Stimulated activated CD8-positive, alpha-beta memory T cell treated with anti-CD3 and anti-CD28 coated beads, Interleukin-12 subunit alpha, Interleukin-12 subunit beta, amount 100 ng/mL, for 1 hour (primary cell): ENCODE results near the gene ZNF700.
"Not testable (repeated sequence)": the region's sequence is repeated elsewhere in the genome, so short reads cannot be mapped to it uniquely, and the experiment has no call there.

ENCODE experiments used
- DNase-seq: peaks from one replicate; pipeline ENCODE4 v3.0.0-alpha.2; 2020; ENCODE audit warnings: low read depth

ZNF700 gene

DNA sequence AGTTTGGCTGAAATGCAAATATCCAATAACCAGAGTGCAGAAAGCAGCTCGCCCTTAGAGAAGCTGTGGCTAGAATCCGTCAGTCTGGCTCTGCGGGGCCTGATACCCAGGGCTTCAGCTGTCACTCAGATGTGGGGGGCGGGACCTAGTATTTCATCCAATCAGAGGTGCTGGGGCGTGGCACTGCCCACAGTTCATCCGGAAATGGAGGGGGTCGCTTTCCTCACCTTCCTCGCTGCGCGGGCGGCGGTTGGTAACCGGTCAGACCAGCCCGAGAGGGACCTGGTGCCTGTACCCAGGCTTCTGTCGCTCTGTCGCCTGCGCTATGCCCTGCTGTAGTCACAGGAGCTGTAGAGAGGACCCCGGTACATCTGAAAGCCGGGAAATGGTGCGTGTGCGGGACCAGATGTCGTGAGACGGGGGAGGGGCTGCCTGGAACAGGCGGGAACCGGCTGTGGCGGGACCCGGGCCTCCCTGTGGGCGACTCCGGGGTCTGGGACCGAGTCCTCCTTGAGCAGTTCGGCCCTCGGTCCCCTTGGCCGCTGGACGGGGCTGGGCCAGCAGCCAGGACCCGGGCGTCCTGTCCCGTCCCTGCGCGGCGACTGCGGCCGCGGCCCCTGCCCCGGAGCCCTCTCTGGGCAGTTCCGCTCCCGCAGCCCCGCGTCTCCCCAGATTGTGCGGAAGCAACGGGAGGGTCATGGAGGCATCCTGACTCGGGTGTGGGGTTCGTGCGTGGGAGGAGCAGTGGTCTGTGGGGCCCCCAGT, at the start of gene ZNF700:
TSS of gene ZNF700 (plus strand) at position 222 of the 765 bp plus-strand sequence. CDS start at position 326, 104 bp downstream.
- DNase-seq: peak; percentile 87

DNA sequence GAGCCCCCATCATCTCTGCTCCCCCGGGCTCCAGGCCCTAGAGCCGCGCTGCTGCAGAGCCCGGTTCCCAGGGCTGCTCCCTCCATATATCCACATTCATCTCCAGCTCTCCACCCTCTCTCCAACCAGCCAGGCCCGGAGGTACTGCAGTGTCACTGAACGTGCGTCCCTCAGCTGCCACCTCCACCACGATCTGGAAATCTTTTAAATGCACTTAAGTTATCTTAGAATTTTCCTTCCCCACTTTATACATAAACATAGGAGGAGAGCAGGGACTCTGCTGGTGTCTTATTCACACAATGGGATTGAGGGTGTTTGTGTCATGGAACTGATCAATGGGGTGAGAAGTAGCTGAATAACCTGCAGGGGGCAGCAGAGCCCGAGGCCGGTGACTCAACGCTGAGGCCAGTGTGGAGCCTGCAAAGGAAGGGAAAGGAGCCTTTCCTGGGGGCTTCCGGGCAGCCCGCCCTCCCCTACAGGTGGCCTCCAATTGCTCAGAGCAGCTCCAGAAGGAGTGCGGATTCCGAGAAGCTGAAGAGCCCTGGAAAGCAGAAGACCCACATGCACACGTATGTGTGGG, 45.1 kb upstream of the ZNF700 start:
- DNase-seq: peak; percentile 19

GRCh38 chr19:11880598-11880997, 44.3 kb upstream of the ZNF700 start:
- no peak for DNase-seq

- peak; percentile 45 for DNase-seq
These were observed 43.6 kb upstream of the ZNF700 start for GRCh38 chr19:11881151-11881800.

DNA sequence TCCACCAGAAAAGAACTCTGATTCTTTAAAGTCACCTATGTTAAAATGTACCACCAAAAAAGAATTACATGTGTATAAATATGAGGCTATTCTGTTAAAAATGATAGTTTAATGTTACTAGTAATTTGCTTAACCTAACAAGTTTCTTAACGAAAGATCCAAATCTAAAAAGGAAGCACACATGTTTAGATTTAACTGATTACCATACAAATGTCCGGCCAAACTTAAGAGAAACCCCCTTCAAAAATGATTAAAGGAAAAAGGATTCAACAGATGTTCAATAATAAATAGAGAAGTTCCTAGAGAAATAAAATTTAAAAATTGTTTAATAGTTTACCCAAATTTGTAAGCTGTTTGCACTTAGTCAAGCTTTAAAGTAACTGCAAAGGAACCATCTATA, 42.3 kb upstream of the ZNF700 start:
- DNase-seq: no peak

GRCh38 chr19:11887234-11887610, 37.7 kb upstream of the ZNF700 start:
- DNase-seq: no peak

DNA sequence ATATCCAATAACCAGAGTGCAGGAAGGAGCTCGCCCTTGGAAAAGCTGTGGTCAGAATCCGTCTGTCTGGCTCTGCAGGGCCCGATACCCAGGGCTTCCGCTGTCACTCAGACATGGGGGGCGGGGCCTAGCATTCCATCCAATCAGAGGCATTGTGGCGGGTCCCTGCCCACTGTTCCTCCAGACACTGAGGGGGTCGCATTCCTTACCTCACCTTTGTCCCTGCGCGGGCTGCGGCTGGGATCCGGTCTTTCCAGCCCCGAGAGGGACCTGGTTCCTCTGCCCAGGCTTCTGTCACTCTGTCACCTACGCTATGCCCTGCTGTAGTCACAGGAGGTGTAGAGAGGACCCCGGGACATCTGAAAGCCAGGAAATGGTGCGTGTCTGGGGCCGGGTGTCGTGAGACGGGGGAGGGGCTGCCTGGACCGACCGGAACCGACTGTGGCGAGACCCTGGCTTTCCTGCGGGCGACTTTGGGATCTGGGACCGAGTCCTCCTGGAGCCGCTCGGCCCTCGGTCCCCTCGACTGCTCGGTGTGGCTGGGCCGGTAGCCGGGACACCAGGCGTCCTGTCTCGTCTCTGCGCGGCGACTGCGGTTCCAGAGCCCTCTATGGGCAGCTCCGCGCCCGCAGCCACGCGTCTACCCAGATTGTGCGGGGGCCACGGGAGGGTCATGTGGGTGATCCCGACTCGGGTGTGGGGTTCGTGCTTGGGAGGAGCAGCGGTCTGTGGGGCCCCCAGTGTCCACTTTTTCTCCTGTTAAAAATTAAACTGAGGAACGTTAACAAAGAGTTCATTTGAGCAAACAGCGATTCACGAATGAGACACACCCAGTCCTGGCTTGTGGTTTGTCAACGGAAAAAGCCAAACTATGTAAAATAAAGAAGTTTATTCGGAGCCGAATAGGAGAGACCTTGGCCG, 37.0 kb upstream of the ZNF700 start, which contains the start of gene ZNF69:
TSS of gene ZNF69 (plus strand) at position 172 of the 921 bp plus-strand sequence. CDS start at position 314, 142 bp downstream.
- DNase-seq: peak; percentile 54

GRCh38 chr19:11889901-11890300, 35.0 kb upstream of the ZNF700 start:
- not testable (repeated sequence) for DNase-seq

DNA sequence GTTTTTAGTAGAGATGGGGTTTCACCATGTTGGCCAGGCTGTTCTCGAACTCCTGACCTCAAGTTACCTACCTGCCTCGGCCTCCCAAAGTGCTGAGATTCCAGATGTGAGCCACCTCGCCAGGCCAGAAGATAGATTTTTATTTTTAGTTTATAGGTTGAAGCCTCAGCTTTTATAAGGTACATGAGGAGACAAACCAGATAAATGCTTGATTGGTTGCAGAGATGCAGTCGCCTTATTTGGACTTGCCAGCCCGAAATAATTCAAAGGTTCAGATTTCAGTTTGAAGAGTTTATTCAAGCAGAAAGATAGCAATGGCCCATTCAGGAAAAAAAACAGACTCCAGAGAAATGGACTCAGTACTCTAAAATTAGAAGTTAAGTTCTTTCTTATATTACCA, 34.3 kb upstream of the ZNF700 start:
- no peak for DNase-seq

DNA sequence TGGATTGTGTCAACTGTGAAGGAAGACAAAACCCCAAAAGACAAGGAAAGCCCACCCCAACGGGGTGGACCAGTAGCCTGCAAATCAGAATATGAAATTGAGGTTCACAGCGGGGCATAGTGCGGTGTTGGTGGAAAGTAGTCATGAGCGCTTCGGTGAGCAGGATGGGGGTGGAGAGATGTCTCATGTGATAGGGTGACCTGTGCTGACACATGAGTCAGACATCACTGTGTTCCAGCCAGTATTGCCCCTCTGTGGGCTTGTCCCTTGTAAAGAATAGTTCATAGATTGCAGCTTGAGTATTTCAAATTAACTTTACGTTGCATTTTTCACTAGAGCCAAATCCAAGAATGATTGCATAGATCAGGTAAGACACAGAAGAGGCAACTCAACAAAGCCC, 30.1 kb upstream of the ZNF700 start:
- DNase-seq: no peak

DNA sequence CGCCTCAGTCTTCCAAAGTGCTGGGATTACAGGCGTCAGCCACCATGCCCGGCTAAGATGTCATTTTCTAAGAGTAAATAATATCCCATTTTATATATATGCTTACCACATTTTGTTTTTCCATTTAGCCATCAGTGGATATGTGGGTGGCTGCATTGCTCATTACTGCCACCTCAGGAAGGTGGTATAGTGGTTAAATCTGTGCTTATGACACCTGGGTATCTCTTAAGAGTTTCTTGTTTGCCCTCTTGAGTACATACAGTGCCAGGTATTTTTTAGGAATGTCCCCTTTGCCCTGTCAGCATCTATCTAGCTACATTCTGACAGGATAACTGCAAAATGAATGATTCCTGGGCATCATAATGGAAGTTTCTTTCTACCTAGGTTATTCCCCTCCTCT, 22.7 kb upstream of the ZNF700 start:
- no peak for DNase-seq

DNA sequence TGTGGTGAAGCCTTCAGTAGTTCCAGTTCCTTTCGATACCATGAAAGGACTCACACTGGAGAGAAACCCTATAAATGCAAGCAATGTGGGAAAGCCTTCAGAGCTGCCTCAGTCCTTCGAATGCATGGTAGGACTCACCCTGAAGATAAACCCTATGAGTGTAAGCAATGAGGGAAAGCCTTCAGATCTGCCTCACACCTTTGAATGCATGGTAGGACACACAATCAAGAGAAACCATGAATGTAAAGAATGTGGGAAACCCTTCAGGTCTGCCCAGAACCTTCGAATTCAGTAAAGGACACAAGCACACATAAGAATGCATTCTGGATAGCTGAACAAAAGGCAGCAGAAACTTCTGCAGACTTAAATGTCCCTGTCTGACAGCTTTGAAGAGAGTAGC, 19.0 kb upstream of the ZNF700 start:
- DNase-seq: no peak

GRCh38 chr19:11911937-11912336, 13.0 kb upstream of the ZNF700 start:
- DNase-seq: not testable (repeated sequence)

DNA sequence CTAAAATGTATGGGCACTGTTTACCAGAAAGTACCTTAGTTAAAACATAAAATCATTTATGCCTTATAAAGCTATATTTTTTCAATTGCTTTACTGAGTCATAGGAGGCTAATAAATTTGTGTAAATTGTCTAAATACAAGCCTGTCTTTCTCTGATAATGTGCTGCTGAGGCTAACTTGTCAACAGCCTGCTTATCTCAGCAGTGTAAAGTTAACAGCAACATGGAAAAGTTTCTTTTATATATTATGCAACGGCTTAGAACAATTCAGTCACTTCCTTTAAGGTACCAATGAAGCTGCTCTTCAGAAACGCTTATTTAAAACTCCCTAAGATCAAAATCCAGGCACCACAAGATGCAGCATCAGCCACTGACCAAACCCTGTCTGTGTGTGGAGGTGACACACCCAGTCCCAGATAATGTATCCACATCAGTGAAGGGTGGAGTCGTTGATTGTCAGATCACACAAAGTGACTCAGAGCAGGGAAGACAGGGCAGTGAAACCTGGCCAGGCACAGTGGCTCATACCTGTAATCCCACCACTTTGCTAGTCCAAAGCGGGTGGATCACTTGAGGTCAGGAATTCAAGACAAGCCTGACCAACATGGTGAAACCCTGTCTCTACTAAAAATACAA, 10.4 kb upstream of the ZNF700 start:
- not testable (repeated sequence) for DNase-seq

DNA sequence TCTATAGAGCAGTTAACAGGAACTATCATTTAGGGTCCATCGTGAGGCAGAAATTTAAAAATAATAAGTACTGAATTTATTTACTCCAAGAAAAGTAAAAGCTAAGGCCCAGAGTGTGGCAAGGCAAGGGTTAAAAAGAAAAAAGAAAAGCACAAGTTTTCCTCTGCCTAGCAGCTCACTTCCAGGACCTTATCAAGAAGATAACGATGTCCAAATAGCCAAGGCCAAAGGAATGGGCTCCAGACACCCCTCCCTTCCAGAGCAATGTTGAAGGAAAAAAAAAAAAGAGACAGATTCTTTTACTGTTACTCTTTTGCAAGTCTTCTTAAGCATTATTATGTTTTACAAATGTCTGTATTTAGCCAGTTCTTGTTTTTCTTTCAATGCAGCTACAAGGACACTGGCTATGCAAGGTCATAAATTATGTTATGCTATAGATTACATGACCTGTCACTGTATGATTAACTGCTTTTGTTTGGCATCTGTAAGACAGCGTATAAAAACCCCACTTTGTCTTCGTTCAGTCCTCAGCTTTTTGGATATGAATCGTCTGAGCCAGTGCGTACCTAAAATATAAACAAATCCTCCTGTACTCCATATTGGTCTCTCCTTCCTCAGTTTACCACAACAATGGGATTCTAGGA, 2.9 kb upstream of the ZNF700 start:
- DNase-seq: no peak

DNA sequence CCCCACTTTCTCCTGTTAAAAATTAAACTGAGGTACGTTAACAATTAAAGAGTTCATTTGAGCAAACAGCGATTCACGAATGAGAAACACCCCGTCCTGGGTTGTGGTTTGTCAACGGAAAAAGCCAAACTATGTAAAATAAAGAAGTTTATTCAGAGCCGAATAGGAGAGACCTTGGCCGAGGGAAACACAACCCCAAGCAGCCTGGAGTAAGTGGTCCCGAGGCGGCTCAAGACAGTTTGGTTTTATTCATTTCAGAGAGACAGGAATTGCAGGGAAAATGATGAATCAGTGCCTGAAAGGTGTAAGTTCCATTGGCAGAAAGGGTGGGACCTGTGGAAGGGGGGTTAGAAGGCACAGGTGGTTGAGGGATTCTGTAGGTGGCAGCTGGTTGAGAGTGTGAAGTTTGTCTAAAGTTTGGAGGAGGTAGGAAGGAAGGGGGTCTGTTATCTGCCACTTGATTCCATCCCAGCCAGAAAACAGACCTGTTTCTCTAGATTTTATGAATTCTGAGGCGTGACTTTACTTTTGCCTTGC, 812 bp downstream of the ZNF700 start:
- not testable (repeated sequence) for DNase-seq

- DNase-seq: no peak
These were observed 2.3 kb downstream of the ZNF700 start for GRCh38 chr19:11927227-11927626.

DNA sequence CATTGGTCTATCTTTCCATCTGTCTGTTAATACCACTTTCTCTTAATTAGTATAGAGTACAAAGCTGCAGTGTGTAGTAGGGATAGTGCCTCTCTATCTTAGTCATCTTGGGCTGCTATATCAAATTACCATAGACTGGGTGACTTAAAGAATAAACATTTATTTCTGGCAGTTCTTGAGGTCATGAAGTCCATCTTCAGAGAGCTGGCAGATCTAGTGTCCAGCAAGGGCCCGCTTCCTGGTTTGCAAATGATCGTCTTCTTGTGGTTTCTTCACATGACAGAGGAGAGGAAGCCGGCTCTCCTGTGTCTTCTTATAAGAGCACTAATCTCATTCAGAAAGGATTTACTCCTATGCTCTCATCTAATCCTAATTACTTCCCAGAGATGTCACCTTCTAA, 6.1 kb downstream of the ZNF700 start:
- no peak for DNase-seq

- no peak for DNase-seq
These were observed 6.6 kb downstream of the ZNF700 start for GRCh38 chr19:11931513-11931912.

- DNase-seq: not testable (repeated sequence)
These were observed 10.9 kb downstream of the ZNF700 start for GRCh38 chr19:11935829-11936228.

DNA sequence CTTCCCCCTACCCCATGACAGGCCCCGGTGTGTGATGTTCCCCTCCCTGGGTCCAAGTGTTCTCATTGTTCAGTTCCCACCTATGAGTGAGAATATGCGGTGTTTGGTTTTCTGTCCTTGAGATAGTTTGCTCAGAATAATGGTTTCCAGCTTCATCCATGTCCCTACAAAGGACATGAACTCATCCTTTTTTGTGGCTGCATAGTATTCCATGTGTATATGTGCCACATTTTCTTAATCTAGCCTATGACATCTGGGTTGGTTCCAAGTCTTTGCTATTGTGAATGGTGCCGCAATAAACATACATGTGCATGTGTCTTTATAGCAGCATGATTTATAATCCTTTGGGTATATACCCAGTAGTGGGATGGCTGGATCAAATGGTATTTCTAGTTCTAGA, 13.5 kb downstream of the ZNF700 start:
- DNase-seq: not testable (repeated sequence)
